ENCODE results near the gene SESN1.

SESN1 gene

DNA sequence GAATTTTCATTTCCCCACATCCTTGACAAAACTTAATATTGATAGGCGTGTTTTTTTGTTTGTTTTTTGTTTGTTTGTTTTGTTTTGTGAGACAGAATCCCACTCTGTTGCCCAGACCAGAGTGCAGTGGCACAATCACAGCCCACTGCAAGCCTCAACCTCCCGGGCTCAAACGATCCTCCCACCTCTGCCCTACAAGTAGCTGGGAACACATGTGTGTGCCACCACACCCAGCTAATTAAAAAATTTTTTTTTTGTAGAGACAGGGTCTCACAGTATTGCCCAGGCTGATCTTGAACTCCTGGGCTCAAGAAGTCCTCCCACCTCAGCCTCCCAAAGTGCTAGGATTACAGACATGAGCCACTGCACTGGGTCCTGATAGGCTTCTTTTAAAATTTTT is 9.9 kb upstream of the SESN1 start:
- H3K27ac ChIP-seq (ENCODE audit: low read length), result no peak overlapping the region
- H4K20me1 ChIP-seq (ENCODE audit: insufficient read depth, low read length), result no peaks in the 10 kb centered on the region; the same call in 1 of the 2 replicates
- TF ChIP-seq EZH2 (optimal IDR thresholded peaks at IDR 0.05; ENCODE audit: low read depth, low read length), result no peak
- no peak for TF ChIP-seq EZH2phosphoT487 (IDR thresholded peaks at IDR 0.05; ENCODE audit: low read length)
- TF ChIP-seq, protein P1, sequence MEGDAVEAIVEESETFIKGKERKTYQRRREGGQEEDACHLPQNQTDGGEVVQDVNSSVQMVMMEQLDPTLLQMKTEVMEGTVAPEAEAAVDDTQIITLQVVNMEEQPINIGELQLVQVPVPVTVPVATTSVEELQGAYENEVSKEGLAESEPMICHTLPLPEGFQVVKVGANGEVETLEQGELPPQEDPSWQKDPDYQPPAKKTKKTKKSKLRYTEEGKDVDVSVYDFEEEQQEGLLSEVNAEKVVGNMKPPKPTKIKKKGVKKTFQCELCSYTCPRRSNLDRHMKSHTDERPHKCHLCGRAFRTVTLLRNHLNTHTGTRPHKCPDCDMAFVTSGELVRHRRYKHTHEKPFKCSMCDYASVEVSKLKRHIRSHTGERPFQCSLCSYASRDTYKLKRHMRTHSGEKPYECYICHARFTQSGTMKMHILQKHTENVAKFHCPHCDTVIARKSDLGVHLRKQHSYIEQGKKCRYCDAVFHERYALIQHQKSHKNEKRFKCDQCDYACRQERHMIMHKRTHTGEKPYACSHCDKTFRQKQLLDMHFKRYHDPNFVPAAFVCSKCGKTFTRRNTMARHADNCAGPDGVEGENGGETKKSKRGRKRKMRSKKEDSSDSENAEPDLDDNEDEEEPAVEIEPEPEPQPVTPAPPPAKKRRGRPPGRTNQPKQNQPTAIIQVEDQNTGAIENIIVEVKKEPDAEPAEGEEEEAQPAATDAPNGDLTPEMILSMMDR (IDR thresholded peaks at IDR 0.05; ENCODE audit: low read length), result no peak
- no peak overlapping the region for H3K9ac ChIP-seq (ENCODE audit: low read length)
- no peaks in the 10 kb centered on the region for H3K27me3 ChIP-seq (replicated peaks; ENCODE audit: insufficient read depth, low read length)
- H3K4me1 ChIP-seq (ENCODE audit: low read length), result no peaks in the 10 kb centered on the region
- DNase-seq, result no peak
- H3K4me2 ChIP-seq (ENCODE audit: low read depth, low read length), result no peak overlapping the region
- no peak overlapping the region for H2AFZ ChIP-seq (ENCODE audit: low read length)
- H3F3A ChIP-seq (ENCODE audit: insufficient read depth, low read length), result no peaks in the 10 kb centered on the region
- no peaks in the 10 kb centered on the region for H3K9me3 ChIP-seq (replicated peaks; ENCODE audit: insufficient read depth, low read length)
- no peaks in the 10 kb centered on the region for H3K9me2 ChIP-seq (replicated peaks; ENCODE audit: insufficient read depth, low read length)
- no peak overlapping the region for H3K4me3 ChIP-seq (ENCODE audit: low read length)
- H3K36me3 ChIP-seq (replicated peaks; ENCODE audit: insufficient read depth, low read length), result no peaks in the 10 kb centered on the region; the same call in 1 of the 2 replicates
- H3K79me2 ChIP-seq (ENCODE audit: low read length), result peaks cover 46% of the 10 kb centered on the region

GRCh38 chr6:109103942-109104341 is 9.3 kb upstream of the SESN1 start:
- DNase-seq, result no peak

DNA sequence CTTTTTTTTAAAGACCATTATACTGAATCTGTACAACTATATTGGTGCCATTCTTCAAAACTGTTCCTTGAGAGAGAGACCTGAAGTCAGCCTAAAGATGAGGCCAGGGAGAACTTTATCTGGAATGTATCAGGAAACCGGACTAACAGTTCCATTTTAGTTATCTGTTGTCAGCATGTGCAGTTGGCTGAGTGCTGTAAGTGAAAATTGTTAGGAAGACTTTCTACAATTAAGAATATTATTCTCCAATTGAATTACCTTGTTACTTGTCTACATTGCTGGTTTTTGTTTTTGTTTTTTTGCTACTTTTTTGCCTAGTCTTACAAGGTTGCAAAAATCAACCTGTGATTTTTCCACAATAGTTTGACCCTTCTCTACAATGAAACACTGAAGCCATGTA is 8.1 kb upstream of the SESN1 start:
- Histone ChIP-seq H3K4me1 (ENCODE audit: low read length) (no peaks in the 10 kb centered on the region), H2AFZ (ENCODE audit: low read length) (no peak overlapping the region), H3K27ac (ENCODE audit: low read length) (no peak overlapping the region), H4K20me1 (ENCODE audit: insufficient read depth, low read length) (no peaks in the 10 kb centered on the region; the same call in 1 of the 2 replicates), H3K4me2 (ENCODE audit: low read depth, low read length) (no peak overlapping the region), H3K9me3 (replicated peaks; ENCODE audit: insufficient read depth, low read length) (no peaks in the 10 kb centered on the region), H3K36me3 (replicated peaks; ENCODE audit: insufficient read depth, low read length) (no peaks in the 10 kb centered on the region), H3K4me3 (ENCODE audit: low read length) (no peak overlapping the region), H3K9ac (ENCODE audit: low read length) (no peak overlapping the region), H3K9me2 (replicated peaks; ENCODE audit: insufficient read depth, low read length) (no peaks in the 10 kb centered on the region), H3K79me2 (ENCODE audit: low read length) (peaks cover 52% of the 10 kb centered on the region), H3F3A (ENCODE audit: insufficient read depth, low read length) (no peaks in the 10 kb centered on the region), H3K27me3 (replicated peaks; ENCODE audit: insufficient read depth, low read length) (no peaks in the 10 kb centered on the region)
- no peak for DNase-seq
- no peak for TF ChIP-seq EZH2phosphoT487 (IDR thresholded peaks at IDR 0.05; ENCODE audit: low read length)
- TF ChIP-seq EZH2 (optimal IDR thresholded peaks at IDR 0.05; ENCODE audit: low read depth, low read length), result no peak
- TF ChIP-seq, protein P1 (IDR thresholded peaks at IDR 0.05; ENCODE audit: low read length), result no peak

More at GRCh38 chr6:109103942-109104341, 9.3 kb upstream of the SESN1 start:
- Histone ChIP-seq H3K36me3 (replicated peaks; ENCODE audit: insufficient read depth, low read length) (no peaks in the 10 kb centered on the region; the same call in 1 of the 2 replicates), H3F3A (ENCODE audit: insufficient read depth, low read length) (no peaks in the 10 kb centered on the region), H3K27me3 (replicated peaks; ENCODE audit: insufficient read depth, low read length) (no peaks in the 10 kb centered on the region), H2AFZ (ENCODE audit: low read length) (no peak overlapping the region), H3K27ac (ENCODE audit: low read length) (no peak overlapping the region), H3K4me2 (ENCODE audit: low read depth, low read length) (no peak overlapping the region), H3K9ac (ENCODE audit: low read length) (no peak overlapping the region), H3K79me2 (ENCODE audit: low read length) (peaks cover 45% of the 10 kb centered on the region), H3K9me2 (replicated peaks; ENCODE audit: insufficient read depth, low read length) (no peaks in the 10 kb centered on the region), H3K4me1 (ENCODE audit: low read length) (no peaks in the 10 kb centered on the region), H3K9me3 (replicated peaks; ENCODE audit: insufficient read depth, low read length) (no peaks in the 10 kb centered on the region), H4K20me1 (ENCODE audit: insufficient read depth, low read length) (no peaks in the 10 kb centered on the region; the same call in 1 of the 2 replicates), H3K4me3 (ENCODE audit: low read length) (no peak overlapping the region)
- no peak for TF ChIP-seq EZH2phosphoT487 (IDR thresholded peaks at IDR 0.05; ENCODE audit: low read length)
- no peak for TF ChIP-seq EZH2 (optimal IDR thresholded peaks at IDR 0.05; ENCODE audit: low read depth, low read length)
- TF ChIP-seq, protein P1 (IDR thresholded peaks at IDR 0.05; ENCODE audit: low read length), result no peak
